ENCODE data around the gene CTDSP2.

DNA sequence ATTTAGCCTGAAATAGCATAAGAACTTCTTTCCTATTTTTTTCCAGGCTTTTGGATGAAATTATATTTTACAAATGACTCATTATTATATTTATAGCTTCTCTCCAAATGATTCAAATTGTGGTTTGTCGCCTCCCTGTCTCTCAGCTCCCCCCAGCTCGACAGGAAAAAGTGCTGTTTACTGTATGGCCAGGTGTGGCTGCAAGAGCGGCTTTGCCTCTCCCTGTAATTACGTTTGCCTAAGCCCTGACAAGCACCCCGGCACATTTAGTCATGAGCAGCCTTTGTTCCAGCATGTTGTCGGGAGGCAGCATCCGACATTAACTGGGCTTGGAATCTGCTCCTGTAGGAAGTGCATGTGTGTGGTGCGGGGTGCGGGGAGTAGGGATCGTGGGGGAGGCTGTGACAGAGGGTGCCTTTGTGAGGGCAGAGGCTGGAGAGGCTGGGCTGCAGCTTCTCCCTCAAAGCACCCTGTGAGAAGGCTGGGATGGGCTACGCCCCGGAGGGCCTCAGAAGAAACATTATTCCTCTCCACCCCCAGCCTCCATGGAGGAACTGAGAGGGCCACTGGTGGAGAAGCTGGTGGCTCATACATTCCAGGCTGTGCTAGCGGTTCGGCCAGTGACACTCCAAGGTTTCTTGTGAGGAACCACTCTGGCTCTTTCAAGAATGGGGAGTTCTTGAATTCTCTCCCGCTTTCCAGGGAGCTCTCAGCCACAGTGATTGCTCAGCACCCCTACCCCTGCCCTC, 42.1 kb upstream of the CTDSP2 start:
- TF ChIP-seq ZNF274 (IDR thresholded peaks at IDR 0.05; ENCODE audit: low read depth, low read length) (no peak), YY1 (IDR thresholded peaks at IDR 0.05; ENCODE audit: insufficient read depth, insufficient read length) (no peak)

Data from NT2/D1 (cell line).